Omental fat pad (tissue), 4 donors: ENCODE measurements around the gene RALGPS1. TPM values are rescaled to one million over a fixed set of nuclear protein-coding genes. Genes with fewer than 3 reads are reported as not detected.

Experiments
- ATAC-seq: fragments of 150-250 bp; one replicate; pipeline ENCODE4 v1.9.1; 2016; ENCODE audit warnings: mild to moderate bottlenecking, moderate library complexity; ENCODE audit not compliant: low FRiP score
- DNase-seq: peaks from one replicate; pipeline ENCODE4 v3.0.0-alpha.2; 2019; ENCODE audit warnings: low spot score
- total RNA-seq, 4 donors: library from RNA; depleted of rRNA; stranded (reverse); fragments of >200 nt; gene quantifications; one replicate each; pipeline ENCODE4 v1.1.0, GENCODE V29; 2016
- TF ChIP-seq, protein P1 (sequence below), 3 donors: fragments of 450-650 bp; IDR thresholded peaks; one replicate each; pipeline ENCODE4 v1.5.1; 2016 to 2017; ENCODE audit warnings: antibody characterized with exemption in 3 of 3, mild to moderate bottlenecking in 3 of 3, moderate library complexity in 2 of 3

The RALGPS1 gene
- total RNA-seq, 4 donors from 2014 or later = 4.0 to 15.3 (median 4.8) TPM

DNA sequence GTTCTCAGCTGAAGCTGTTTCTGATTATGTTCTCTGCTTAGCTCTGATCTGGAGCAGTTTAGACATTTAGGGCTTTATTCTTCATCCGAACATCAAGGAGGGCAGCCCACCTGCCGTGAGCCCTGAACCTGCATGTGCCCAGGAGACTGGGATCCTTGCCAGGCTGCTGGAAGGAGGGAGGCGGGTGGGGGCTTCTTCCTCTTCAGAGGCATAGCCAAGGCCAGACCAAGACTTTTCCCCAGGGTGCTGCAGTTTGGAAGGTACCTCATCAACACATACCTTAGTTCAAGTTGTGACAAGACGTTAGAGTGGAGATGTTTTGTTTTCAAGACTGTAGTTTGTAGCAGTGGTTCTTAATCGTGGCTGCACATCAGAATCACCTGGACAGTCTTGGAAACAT lies 64.9 kb downstream of the RALGPS1 start:
- TF ChIP-seq, protein P1, sequence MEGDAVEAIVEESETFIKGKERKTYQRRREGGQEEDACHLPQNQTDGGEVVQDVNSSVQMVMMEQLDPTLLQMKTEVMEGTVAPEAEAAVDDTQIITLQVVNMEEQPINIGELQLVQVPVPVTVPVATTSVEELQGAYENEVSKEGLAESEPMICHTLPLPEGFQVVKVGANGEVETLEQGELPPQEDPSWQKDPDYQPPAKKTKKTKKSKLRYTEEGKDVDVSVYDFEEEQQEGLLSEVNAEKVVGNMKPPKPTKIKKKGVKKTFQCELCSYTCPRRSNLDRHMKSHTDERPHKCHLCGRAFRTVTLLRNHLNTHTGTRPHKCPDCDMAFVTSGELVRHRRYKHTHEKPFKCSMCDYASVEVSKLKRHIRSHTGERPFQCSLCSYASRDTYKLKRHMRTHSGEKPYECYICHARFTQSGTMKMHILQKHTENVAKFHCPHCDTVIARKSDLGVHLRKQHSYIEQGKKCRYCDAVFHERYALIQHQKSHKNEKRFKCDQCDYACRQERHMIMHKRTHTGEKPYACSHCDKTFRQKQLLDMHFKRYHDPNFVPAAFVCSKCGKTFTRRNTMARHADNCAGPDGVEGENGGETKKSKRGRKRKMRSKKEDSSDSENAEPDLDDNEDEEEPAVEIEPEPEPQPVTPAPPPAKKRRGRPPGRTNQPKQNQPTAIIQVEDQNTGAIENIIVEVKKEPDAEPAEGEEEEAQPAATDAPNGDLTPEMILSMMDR (IDR thresholded peaks at IDR 0.05) = no peak
- no peak for ATAC-seq
- DNase-seq = no peak

DNA sequence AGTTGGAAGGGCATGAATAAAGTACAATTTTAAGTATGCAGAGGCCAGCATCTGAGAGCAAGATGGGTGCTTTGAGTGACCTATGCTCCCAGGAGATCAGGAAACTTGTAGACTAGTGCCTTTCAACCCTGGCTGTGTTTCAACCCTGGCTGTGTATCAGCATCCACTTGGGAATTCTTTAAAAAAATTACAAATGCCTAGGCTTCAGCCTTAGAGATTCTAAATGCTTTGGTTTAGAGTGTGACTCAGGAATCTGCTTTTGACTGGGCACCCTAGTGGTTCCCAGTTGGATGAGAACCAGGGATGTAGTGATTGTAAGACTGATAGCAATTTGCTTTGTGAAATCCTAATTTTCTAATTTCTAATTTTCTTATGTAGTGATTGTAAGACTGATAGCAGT lies 65.6 kb downstream of the RALGPS1 start:
- DNase-seq (no peak), ATAC-seq (no peak)
- TF ChIP-seq, protein P1 (IDR thresholded peaks at IDR 0.05) = no peak

DNA sequence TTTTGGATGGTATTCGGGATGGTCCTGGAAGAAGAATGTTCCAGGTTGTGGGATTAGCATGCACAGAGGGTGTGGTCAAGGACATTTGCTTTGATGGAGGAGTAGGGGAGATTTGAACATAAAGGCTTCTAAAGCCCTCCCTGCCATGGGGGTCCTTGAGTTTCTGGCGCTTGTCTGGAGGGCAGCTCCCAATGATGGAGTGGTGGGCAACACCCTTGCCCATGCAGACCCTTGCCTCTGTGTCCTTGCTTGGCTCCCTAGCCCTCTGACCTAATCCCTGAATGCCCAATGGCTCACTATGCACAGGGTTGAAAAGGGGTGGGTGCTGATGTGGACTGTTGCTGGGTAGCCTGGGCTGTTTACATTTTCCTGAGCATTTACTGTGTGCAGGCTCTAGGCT lies 66.6 kb downstream of the RALGPS1 start:
- no peak for ATAC-seq
- TF ChIP-seq, protein P1 (IDR thresholded peaks at IDR 0.05) = no peak
- no peak for DNase-seq

DNA sequence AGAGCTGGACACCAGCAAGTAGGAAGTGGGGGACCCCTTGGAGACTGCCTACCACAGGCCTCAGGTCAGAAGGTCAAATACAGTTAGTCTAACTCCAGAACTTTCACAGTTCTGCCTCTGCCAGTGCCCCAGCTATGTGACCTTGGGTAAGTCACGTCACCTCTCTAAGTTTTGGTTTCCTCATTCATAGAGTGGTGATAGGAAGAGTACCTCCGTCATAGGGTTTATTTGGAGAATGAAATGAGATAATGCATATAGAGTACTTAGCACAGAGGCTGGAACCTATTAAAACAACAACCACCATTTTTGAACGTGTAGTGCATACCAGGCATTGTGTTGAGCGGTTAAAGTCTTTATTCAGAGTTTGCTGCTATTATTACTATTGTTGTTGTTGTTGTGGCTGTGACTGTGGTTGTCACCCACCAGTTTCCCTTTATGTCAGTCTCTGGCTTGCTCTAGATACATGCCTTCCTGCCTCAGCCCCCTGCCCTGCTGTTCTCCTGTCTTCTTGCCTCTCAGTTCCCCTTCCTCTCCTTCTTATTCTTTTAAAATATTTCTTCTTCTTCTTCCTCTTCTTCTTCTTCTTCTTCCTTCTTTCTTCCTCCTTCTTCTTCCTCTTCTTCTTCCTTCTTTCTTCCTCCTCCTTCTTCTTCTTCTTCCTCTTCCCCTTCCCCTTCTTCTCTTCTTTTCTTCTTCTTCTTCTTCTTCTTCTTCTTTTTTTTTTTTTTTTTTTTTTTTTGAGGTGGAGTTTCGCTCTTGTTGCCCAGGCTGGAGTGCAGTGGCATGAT lies 67.8 kb downstream of the RALGPS1 start:
- TF ChIP-seq, protein P1 (IDR thresholded peaks at IDR 0.05) = no peak
- ATAC-seq (no peak), DNase-seq (no peak)

DNA sequence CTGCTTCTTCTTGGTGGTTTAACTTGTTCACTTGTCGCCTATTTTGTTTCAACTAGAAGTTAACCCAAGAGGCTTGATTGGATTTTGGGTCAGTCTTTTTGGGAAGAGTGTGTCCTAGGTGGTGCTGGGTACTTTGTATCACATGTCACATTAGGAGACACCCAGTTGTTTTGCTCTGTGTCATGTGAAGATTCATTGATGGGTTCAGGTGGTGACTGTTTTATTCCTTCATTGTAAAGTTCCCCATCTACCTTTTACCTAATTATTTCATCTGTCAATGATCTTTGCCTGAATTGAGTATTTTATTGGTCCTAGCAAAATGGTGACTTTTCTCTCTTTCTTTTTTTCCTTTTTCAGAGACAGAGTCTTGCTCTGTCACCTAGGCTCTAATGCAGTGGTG lies 69.2 kb downstream of the RALGPS1 start:
- no peak for DNase-seq
- no peak for ATAC-seq
- TF ChIP-seq, protein P1 (IDR thresholded peaks at IDR 0.05) = no peak

DNA sequence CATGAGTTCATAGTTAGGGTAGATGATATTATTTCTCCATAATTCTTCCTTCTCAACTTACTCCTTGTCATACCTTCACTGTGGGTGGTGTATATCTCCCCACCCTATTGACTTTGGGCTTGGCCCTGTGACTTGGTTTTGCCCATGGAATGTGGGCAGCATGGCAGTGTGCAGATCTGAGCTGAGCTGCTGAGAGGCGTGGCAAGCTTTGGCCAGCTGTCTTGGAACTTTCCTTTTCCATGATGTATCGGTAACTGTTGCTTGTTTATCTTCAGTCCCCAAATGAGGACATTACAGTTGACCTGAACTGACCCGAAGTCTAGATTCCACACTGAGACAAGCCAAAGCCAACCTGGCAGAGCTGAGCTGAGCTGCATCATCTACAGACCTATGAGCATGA lies 70.4 kb downstream of the RALGPS1 start:
- TF ChIP-seq, protein P1 (IDR thresholded peaks at IDR 0.05) = no peak
- no peak for ATAC-seq
- no peak for DNase-seq

DNA sequence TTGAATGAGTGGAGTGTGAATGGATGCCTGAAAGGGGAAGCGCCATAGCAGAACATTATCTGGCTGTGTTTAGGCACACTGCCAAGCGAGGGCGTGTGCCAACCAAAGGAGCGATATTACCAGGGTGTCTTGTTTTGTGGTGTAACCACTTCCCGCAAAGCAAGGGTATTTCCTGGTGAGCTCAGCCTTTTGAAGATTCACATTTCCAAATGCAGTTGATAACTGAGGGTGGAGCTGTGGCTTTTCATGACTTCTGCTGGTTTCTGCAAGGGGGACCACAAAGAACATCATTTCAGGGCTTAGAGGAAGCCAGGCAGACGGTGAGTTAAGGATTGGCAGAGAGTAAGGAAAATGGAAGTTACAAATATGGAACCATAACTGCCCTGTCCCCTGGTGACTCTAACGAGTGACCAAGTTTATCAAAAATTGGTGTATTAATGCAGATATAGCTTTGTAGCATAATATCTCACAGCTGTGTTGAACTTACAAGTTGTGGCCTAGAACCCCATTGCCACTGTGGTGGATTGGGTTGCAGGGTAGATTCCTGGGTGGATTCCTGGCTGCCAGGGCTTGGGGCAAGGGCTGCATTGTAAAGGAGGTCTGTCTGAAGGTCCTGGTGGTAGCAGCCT lies 71.4 kb downstream of the RALGPS1 start:
- DNase-seq = peak; percentile 60
- TF ChIP-seq, protein P1 (IDR thresholded peaks at IDR 0.05) = no peak
- peak; percentile 86 for ATAC-seq
